Middle frontal gyrus (tissue), 1 donor: ENCODE data around the gene YJEFN3.

Experiments used
- DNase-seq: peaks from one replicate; pipeline ENCODE4 v3.0.0-alpha.2; 2015; ENCODE audit warnings: low spot score; ENCODE audit errors: extremely low spot score

Gene YJEFN3

GRCh38 chr19:19551853-19552192, 23.1 kb downstream of the YJEFN3 start:
- DNase-seq: no peak

- DNase-seq: no peak
Observed at GRCh38 chr19:19552798-19553197, 24.1 kb downstream of the YJEFN3 start.

- DNase-seq: no peak
Observed at GRCh38 chr19:19553670-19554069, 25.0 kb downstream of the YJEFN3 start.

- no peak for DNase-seq
Observed at GRCh38 chr19:19554074-19555023, 25.6 kb downstream of the YJEFN3 start.

- no peak for DNase-seq
Observed at GRCh38 chr19:19558055-19558454, 29.3 kb downstream of the YJEFN3 start.

GRCh38 chr19:19558636-19559035, 29.9 kb downstream of the YJEFN3 start:
- no peak for DNase-seq

GRCh38 chr19:19559931-19560330, 31.2 kb downstream of the YJEFN3 start:
- no peak for DNase-seq

- DNase-seq: no peak
Observed at GRCh38 chr19:19561946-19562664, 33.4 kb downstream of the YJEFN3 start.

- DNase-seq: no peak
Observed at GRCh38 chr19:19562665-19563347, 34.1 kb downstream of the YJEFN3 start.

GRCh38 chr19:19563348-19563848, 34.7 kb downstream of the YJEFN3 start:
- DNase-seq: no peak

- DNase-seq: no peak
Observed at GRCh38 chr19:19566306-19566705, 37.6 kb downstream of the YJEFN3 start.

GRCh38 chr19:19567391-19567790, 38.7 kb downstream of the YJEFN3 start:
- no peak for DNase-seq

- no peak for DNase-seq
Observed at GRCh38 chr19:19568802-19569756, 40.4 kb downstream of the YJEFN3 start.

GRCh38 chr19:19570571-19570970, 41.9 kb downstream of the YJEFN3 start:
- DNase-seq: no peak

- no peak for DNase-seq
Observed at GRCh38 chr19:19571071-19571786, 42.5 kb downstream of the YJEFN3 start.

GRCh38 chr19:19575411-19575810, 46.7 kb downstream of the YJEFN3 start:
- DNase-seq: no peak

- DNase-seq: no peak
Observed at GRCh38 chr19:19578252-19578651, 49.5 kb downstream of the YJEFN3 start.

GRCh38 chr19:19579533-19580361, 51.0 kb downstream of the YJEFN3 start:
- no peak for DNase-seq

- no peak for DNase-seq
Observed at GRCh38 chr19:19580418-19580817, 51.7 kb downstream of the YJEFN3 start.
